Superior temporal gyrus (tissue), 1 donor: Measurements from ENCODE around the gene THSD7B.

Source experiments
- DNase-seq: peaks from one replicate; pipeline ENCODE4 v3.0.0-alpha.2; 2016; ENCODE audit errors: extremely low spot score

Gene THSD7B

GRCh38 chr2:137156221-137156844 is 391.0 kb downstream of the THSD7B start:
- DNase-seq = no peak

GRCh38 chr2:137157851-137158250 is 392.5 kb downstream of the THSD7B start:
- no peak for DNase-seq

- no peak for DNase-seq
These were observed 395.9 kb downstream of the THSD7B start for GRCh38 chr2:137161250-137161649.

GRCh38 chr2:137165968-137166367 is 400.6 kb downstream of the THSD7B start:
- no peak for DNase-seq

- no peak for DNase-seq
These were observed 402.3 kb downstream of the THSD7B start for GRCh38 chr2:137167651-137168050.

GRCh38 chr2:137168552-137168951 is 403.2 kb downstream of the THSD7B start:
- DNase-seq = no peak

GRCh38 chr2:137172162-137172561 is 406.8 kb downstream of the THSD7B start:
- DNase-seq = no peak

- no peak for DNase-seq
These were observed 408.1 kb downstream of the THSD7B start for GRCh38 chr2:137173463-137173862.

- DNase-seq = no peak
These were observed 409.9 kb downstream of the THSD7B start for GRCh38 chr2:137175246-137175645.

GRCh38 chr2:137178951-137179377 is 413.6 kb downstream of the THSD7B start:
- no peak for DNase-seq

GRCh38 chr2:137179542-137179941 is 414.2 kb downstream of the THSD7B start:
- DNase-seq = no peak

GRCh38 chr2:137180012-137180411 is 414.7 kb downstream of the THSD7B start:
- DNase-seq = no peak

GRCh38 chr2:137181370-137181769 is 416.0 kb downstream of the THSD7B start:
- DNase-seq = no peak

- no peak for DNase-seq
These were observed 416.7 kb downstream of the THSD7B start for GRCh38 chr2:137182071-137182470.

- DNase-seq = no peak
These were observed 418.0 kb downstream of the THSD7B start for GRCh38 chr2:137183206-137183898.

GRCh38 chr2:137185378-137186078 is 420.2 kb downstream of the THSD7B start:
- no peak for DNase-seq

- DNase-seq = no peak
These were observed 421.9 kb downstream of the THSD7B start for GRCh38 chr2:137187216-137187615.

- DNase-seq = no peak
These were observed 425.3 kb downstream of the THSD7B start for GRCh38 chr2:137190411-137191195.

GRCh38 chr2:137192366-137193310 is 427.3 kb downstream of the THSD7B start:
- no peak for DNase-seq

- DNase-seq = no peak
These were observed 428.1 kb downstream of the THSD7B start for GRCh38 chr2:137193401-137193800.

GRCh38 chr2:137194111-137194510 is 428.8 kb downstream of the THSD7B start:
- DNase-seq = no peak
